HG03045 (cell line): ENCODE measurements around the gene TOPBP1.
"Not testable (repeated sequence)": the region's sequence is repeated elsewhere in the genome, so short reads cannot be mapped to it uniquely, and the experiment has no call there.

Source experiments
- ATAC-seq: cut with Tn5 transposase; IDR thresholded peaks from one replicate; pipeline ENCODE4 v1.9.1; 2021; ENCODE audit warnings: mild to moderate bottlenecking, moderate library complexity; ENCODE audit not compliant: unreplicated experiment

Gene TOPBP1

GRCh38 chr3:133675631-133676335 lies 14.0 kb upstream of the TOPBP1 start:
- no peak for ATAC-seq

DNA sequence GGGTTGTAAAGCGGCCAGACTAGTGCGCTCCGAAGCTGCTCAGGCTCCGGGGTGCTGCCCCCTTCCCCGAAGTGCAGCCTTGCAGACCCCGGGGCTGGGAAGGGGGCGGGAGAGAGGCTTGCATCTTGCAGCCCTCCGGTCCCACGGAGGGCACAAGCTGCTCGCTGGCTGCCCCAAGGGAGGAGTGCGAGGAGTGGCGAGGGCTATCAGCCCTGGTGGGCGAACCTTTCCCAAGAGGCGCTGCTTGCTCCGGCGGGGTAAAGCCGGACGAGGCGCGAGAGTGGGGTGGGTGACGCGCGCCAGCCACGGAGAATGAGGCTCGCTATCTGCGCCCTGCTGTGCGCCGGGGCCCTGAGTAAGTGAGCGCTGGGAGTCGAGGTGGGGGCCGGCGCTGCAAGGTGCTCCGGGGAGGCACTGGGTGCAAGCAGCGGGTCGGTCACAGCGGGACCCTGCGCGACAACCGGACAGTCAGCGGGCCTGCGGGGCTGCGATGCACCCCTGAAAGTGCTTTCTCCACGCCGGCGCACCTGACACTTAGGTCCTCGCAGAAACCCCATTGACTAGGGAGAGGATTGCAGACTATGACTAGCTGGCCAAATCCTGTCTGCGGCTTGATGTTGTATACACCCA lies 12.7 kb upstream of the TOPBP1 start:
- ATAC-seq, result no peak

DNA sequence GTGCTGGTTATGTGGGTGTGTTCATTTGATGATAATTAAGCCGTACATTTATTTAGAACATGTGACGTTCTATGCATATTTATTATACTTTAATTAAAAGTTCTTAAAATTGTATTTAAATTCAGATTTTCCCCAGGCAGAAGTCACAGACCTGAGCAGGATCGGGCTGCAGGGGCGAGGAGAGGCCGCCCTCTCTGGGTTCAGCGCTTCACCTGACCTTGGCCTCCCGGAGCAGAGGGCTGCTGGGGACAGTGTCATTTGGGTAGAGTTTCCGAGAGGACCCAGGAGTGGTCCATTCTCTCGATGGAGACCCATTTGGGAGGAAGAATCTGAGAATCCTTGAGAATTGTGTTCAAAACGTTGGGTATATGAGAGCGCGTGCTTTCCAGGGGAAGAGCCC lies 12.0 kb upstream of the TOPBP1 start:
- no peak for ATAC-seq

GRCh38 chr3:133672461-133672860 lies 10.7 kb upstream of the TOPBP1 start:
- no peak for ATAC-seq

DNA sequence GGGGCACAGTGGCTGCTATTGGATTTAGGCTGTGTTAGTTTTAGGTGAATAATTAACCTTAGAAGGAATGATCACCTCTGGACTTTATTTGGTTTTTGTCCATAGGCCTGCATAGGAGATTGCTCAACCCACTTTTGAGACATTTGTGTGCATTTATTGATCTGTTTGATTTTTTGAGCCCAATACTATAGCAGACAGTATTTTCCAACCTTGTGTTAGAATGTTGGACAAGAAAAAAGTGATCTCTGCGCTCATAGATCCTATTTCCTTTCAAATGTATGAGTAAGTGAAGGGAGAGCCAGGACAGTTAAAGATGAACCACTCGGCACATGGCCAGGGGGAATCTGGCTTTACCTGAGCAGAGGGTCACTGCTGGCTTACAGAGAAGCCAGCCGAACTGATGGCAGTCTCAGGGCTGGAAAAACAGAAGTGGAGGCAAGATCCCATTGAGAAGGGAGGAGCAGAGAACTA lies 8.8 kb upstream of the TOPBP1 start:
- no peak for ATAC-seq

DNA sequence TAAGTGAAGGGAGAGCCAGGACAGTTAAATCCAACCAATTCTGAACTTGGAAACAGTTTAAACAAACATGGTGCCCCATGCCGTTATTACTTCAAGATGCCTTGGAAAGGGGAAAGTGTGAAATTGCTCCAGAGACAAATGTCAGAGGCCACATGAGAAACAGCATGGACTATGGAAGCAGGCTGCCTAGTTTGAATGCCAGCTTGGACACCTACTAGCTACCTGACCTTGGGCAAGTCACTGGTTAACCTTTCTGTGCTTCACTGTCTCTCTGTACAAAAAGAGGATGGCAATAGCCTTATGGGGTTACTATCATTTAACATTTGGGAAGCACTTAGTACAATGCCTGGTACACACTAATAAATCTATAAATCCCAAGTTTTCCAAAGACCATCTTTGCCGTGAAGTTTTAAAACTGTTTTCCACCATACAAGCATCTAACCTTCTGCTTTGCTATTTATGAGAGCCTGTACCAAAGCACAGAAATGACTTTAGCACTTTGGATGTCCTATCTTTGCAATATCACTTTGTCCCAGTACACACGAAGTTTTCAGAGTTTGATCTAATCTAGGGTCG lies 8.3 kb upstream of the TOPBP1 start:
- ATAC-seq, result no peak

- ATAC-seq, result no peak
Measured at GRCh38 chr3:133667118-133667517, 5.4 kb upstream of the TOPBP1 start.

- not testable (repeated sequence) for ATAC-seq
Measured at GRCh38 chr3:133665188-133665587, 3.4 kb upstream of the TOPBP1 start.

GRCh38 chr3:133663569-133664313 lies 2.0 kb upstream of the TOPBP1 start:
- ATAC-seq, result peak; percentile 53

DNA sequence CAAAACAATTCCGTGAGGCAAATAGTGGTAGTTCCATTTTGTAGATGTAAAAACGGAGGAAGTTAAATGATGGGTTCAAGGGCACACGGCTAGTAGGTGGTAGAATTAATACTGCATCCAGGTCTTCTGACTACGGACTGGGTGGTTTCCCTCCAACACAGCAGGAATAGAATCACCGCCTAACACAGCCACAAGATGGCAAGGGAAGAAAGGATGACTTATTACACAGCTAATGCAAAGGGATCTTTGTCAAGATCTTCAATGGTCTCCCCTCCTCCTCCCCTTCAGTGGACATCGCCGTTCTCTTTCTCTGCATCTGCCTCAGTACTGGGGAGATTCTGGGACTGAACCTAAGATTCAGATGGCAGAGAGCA lies 524 bp upstream of the TOPBP1 start:
- peak; percentile 42 for ATAC-seq

GRCh38 chr3:133659806-133660205 lies 1.9 kb downstream of the TOPBP1 start:
- no peak for ATAC-seq

- no peak for ATAC-seq
Measured at GRCh38 chr3:133655731-133656515, 5.8 kb downstream of the TOPBP1 start.

GRCh38 chr3:133649486-133650068 lies 12.2 kb downstream of the TOPBP1 start:
- no peak for ATAC-seq

DNA sequence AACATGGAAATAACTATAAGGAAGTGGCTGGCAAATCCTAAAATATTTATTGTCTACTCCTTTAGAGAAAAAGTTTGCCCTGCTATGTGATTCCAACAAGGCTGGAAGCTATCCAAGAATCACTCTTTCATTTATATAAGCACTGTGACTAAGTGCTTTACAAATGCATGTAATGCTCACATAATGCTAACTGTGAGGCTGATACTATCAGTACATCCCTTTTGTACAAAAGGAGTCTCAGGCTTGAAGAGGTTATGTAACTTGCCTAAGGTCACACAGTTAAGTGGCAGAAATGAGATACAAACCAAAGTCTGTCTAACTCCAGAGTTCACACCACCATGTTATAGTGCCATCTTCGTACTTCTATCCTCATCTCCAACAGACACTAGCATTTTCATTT lies 17.0 kb downstream of the TOPBP1 start:
- ATAC-seq, result no peak

DNA sequence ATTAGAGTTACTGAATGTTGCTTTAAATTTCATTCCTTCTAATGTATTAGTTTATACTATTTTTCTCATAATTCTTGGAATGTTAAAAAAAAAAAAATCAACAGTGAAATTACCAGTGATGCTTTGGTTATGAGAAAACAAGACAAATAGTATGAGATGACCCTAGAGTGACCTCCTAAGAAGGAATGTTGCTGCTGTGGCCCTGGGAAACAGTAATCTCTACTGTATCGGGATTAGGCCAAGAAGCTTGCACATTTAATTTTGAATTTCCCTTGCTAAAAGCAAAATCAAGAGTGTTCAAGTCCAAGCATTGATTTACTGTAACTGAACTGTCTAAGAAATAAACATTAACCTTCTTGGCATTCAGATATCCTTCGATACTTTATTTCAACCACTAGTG lies 18.1 kb downstream of the TOPBP1 start:
- no peak for ATAC-seq

GRCh38 chr3:133641254-133641653 lies 20.5 kb downstream of the TOPBP1 start:
- ATAC-seq, result no peak

DNA sequence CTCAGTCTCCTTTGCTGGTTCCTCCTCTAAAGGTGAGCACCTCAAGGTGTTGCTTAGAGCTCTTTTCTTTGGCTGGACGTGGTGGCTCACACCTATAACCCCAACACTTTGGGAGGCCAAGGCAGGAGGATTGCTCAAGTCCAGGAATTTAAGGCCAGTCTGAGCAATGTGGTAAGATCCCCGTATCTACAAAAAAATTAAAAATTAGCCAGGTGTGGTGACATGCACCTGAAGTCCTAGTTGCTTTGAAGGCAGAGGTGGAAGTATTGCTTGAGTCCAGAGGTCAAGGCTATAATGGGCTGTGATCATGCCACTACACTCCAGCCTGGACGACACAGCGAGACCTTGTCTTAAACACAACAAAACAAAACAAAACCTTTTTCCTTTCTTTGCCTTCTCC lies 28.3 kb downstream of the TOPBP1 start:
- no peak for ATAC-seq

- ATAC-seq, result no peak
Measured at GRCh38 chr3:133629146-133629545, 32.6 kb downstream of the TOPBP1 start.

DNA sequence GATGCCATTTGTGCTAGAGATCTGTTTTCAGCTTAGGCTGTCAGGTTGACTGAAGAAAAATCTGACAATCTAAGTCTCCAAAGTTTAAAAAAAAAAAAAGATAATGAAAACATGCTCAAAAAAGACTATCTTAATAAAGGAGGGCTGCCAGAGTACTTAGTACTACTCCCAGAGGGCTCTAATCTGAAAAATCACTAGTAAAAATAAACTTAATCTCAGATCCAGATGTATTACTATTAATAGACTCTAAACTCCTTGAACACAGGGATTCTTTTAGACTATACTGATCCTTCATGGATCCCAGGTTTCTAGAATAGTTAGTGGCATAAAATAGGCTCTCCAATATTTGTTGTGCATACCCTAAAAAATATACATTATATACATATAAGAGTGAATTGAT lies 34.0 kb downstream of the TOPBP1 start:
- ATAC-seq, result no peak

DNA sequence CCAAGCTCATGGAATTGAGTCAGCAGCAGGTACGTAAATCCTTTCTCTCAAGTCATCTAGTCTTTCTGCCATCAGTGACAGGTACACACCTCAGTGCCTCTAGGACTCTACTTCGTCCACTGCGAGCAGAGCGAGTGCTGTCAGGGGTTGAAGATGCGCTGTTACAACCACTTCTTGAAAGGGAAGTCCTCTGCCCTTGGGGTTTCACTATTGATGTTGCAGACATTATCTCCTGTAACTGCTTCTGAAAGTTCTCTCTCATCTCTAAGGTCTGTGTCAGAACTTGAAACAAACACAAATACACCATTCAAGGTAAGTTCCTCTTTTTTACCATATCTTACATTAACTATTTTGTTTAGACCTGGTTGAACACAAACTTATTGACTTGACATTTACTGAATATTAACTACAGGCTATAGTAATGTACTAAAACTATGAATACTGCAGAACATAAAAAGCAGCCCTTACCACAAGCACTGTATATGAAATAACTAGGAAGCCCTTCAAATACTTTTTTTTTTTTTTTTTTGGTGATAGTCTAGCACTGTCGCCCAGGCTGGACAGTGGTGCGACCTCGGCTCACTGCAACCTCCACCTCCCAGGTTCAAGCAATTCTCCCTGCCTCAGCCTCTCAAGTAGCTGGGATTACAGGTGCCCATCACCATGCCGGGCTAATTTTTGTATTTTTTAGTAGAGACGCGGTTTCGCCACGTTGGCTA lies 41.5 kb downstream of the TOPBP1 start:
- peak; percentile 99 for ATAC-seq
